Skeletal muscle satellite cell (primary cell): ENCODE results near the gene PAPSS2.
A peak's percentile ranks its signal among the peaks of the same experiment; 100 is the strongest.

Experiments
- H3K27me3 ChIP-seq: 2 replicates; pipeline ENCODE4 v1.7.0; 2013; ENCODE audit warnings: low read length; ENCODE audit not compliant: control insufficient read depth, insufficient read depth
- H3K36me3 ChIP-seq: 2 replicates; pipeline ENCODE4 v1.7.0; 2013; ENCODE audit warnings: mild to moderate bottlenecking, control low read depth, low read length; ENCODE audit not compliant: insufficient read depth
- H3K4me1 ChIP-seq: 2 replicates; pipeline ENCODE4 v1.7.0; 2013; ENCODE audit warnings: low read length; ENCODE audit not compliant: control insufficient read depth, insufficient read depth
- H3K4me2 ChIP-seq: 2 replicates; pipeline ENCODE4 v1.7.0; 2013; ENCODE audit warnings: mild to moderate bottlenecking, low read length
- H3K4me3 ChIP-seq: 2 replicates; pipeline ENCODE4 v1.7.0; 2013; ENCODE audit warnings: low read length
- H3K9ac ChIP-seq: 2 replicates; pipeline ENCODE4 v1.7.0; 2013; ENCODE audit warnings: mild to moderate bottlenecking, low read depth, low read length, moderate library complexity
- H3K9me3 ChIP-seq: replicated peaks from 2 replicates; pipeline ENCODE4 v1.7.0; 2013; ENCODE audit warnings: mild to moderate bottlenecking, control low read depth, low read length

PAPSS2 gene

GRCh38 chr10:87696922-87697745, 37.5 kb downstream of the PAPSS2 start:
- no peak overlapping the region for H3K9ac ChIP-seq
- H3K4me3 ChIP-seq = no peak overlapping the region
- H3K4me1 ChIP-seq = peaks cover 29% of the 10 kb centered on the region
- no peaks in the 10 kb centered on the region for H3K27me3 ChIP-seq
- no peak overlapping the region for H3K4me2 ChIP-seq
- no peaks in the 10 kb centered on the region for H3K36me3 ChIP-seq
- no peaks in the 10 kb centered on the region for H3K9me3 ChIP-seq

GRCh38 chr10:87700031-87700796, 40.5 kb downstream of the PAPSS2 start:
- Histone ChIP-seq H3K4me2 (peak overlapping the region; percentile 55), H3K4me1 (peaks cover 25% of the 10 kb centered on the region), H3K9ac (peak overlapping the region; percentile 51), H3K27me3 (no peaks in the 10 kb centered on the region), H3K36me3 (no peaks in the 10 kb centered on the region), H3K9me3 (no peaks in the 10 kb centered on the region), H3K4me3 (no peak overlapping the region)

GRCh38 chr10:87702260-87702972, 42.7 kb downstream of the PAPSS2 start:
- H3K27me3 ChIP-seq = no peaks in the 10 kb centered on the region
- H3K4me1 ChIP-seq = peaks cover 29% of the 10 kb centered on the region
- H3K4me3 ChIP-seq = no peak overlapping the region
- H3K36me3 ChIP-seq = no peaks in the 10 kb centered on the region
- no peak overlapping the region for H3K4me2 ChIP-seq
- H3K9me3 ChIP-seq = no peaks in the 10 kb centered on the region
- no peak overlapping the region for H3K9ac ChIP-seq

GRCh38 chr10:87702973-87703294, 43.3 kb downstream of the PAPSS2 start:
- Histone ChIP-seq H3K4me2 (no peak overlapping the region), H3K27me3 (no peaks in the 10 kb centered on the region), H3K4me1 (peaks cover 29% of the 10 kb centered on the region), H3K9ac (no peak overlapping the region), H3K36me3 (no peaks in the 10 kb centered on the region), H3K4me3 (no peak overlapping the region), H3K9me3 (no peaks in the 10 kb centered on the region)

GRCh38 chr10:87703771-87704170, 44.1 kb downstream of the PAPSS2 start:
- H3K4me2 ChIP-seq = no peak overlapping the region
- no peaks in the 10 kb centered on the region for H3K36me3 ChIP-seq
- H3K4me3 ChIP-seq = no peak overlapping the region
- H3K9me3 ChIP-seq = no peaks in the 10 kb centered on the region
- H3K27me3 ChIP-seq = no peaks in the 10 kb centered on the region
- no peak overlapping the region for H3K9ac ChIP-seq
- peaks cover 29% of the 10 kb centered on the region for H3K4me1 ChIP-seq

GRCh38 chr10:87705339-87705738, 45.7 kb downstream of the PAPSS2 start:
- no peak overlapping the region for H3K4me2 ChIP-seq
- no peaks in the 10 kb centered on the region for H3K27me3 ChIP-seq
- peaks cover 9% of the 10 kb centered on the region for H3K36me3 ChIP-seq
- no peaks in the 10 kb centered on the region for H3K9me3 ChIP-seq
- no peak overlapping the region for H3K4me3 ChIP-seq
- peaks cover 21% of the 10 kb centered on the region for H3K4me1 ChIP-seq
- H3K9ac ChIP-seq = no peak overlapping the region

- Histone ChIP-seq H3K9me3 (no peaks in the 10 kb centered on the region), H3K27me3 (no peaks in the 10 kb centered on the region), H3K36me3 (peaks cover 16% of the 10 kb centered on the region), H3K4me2 (no peak overlapping the region), H3K4me3 (no peak overlapping the region), H3K4me1 (peaks cover 12% of the 10 kb centered on the region), H3K9ac (no peak overlapping the region)
These were observed 47.1 kb downstream of the PAPSS2 start for GRCh38 chr10:87706731-87707130.

GRCh38 chr10:87707254-87707653, 47.6 kb downstream of the PAPSS2 start:
- Histone ChIP-seq H3K9me3 (no peaks in the 10 kb centered on the region), H3K9ac (no peak overlapping the region), H3K4me1 (peaks cover 10% of the 10 kb centered on the region), H3K4me3 (no peak overlapping the region), H3K36me3 (peaks cover 20% of the 10 kb centered on the region), H3K4me2 (no peak overlapping the region), H3K27me3 (no peaks in the 10 kb centered on the region)

- no peak overlapping the region for H3K4me2 ChIP-seq
- H3K9ac ChIP-seq = no peak overlapping the region
- H3K27me3 ChIP-seq = no peaks in the 10 kb centered on the region
- peaks cover 49% of the 10 kb centered on the region for H3K36me3 ChIP-seq
- no peaks in the 10 kb centered on the region for H3K9me3 ChIP-seq
- no peaks in the 10 kb centered on the region for H3K4me1 ChIP-seq
- H3K4me3 ChIP-seq = no peak overlapping the region
These were observed 53.4 kb downstream of the PAPSS2 start for GRCh38 chr10:87712913-87713616.

- no peaks in the 10 kb centered on the region for H3K4me1 ChIP-seq
- H3K36me3 ChIP-seq = peaks cover 49% of the 10 kb centered on the region
- H3K9ac ChIP-seq = no peak overlapping the region
These were observed 54.0 kb downstream of the PAPSS2 start for GRCh38 chr10:87713707-87714106.

More at GRCh38 chr10:87713707-87714106, 54.0 kb downstream of the PAPSS2 start:
- H3K27me3 ChIP-seq = no peaks in the 10 kb centered on the region
- H3K4me2 ChIP-seq = no peak overlapping the region
- H3K4me3 ChIP-seq = no peak overlapping the region
- no peaks in the 10 kb centered on the region for H3K9me3 ChIP-seq
